ELF-1 (cell line): Measurements from ENCODE around the gene CERKL.
A peak's percentile ranks its signal among the peaks of the same experiment; 100 is the strongest.
"Not testable (repeated sequence)": the region's sequence is repeated elsewhere in the genome, so short reads cannot be mapped to it uniquely, and the experiment has no call there.

Experiments used
- DNase-seq: peaks from one replicate; pipeline ENCODE4 v3.0.0-alpha.2; 2016; ENCODE audit warnings: low read depth, low spot score

CERKL gene

GRCh38 chr2:181656450-181657291 is at the start of gene CERKL:
CERKL (minus strand) TSS chr2:181657105; CDS start chr2:181657006, 99 bp downstream.
- DNase-seq, result peak; percentile 66

- not testable (repeated sequence) for DNase-seq
These were observed 45.6 kb upstream of the CERKL start for GRCh38 chr2:181702519-181702918.

GRCh38 chr2:181698223-181698622 is 41.3 kb upstream of the CERKL start:
- no peak for DNase-seq

- DNase-seq, result no peak
These were observed 40.7 kb upstream of the CERKL start for GRCh38 chr2:181697571-181697970.

- DNase-seq, result no peak
These were observed 40.2 kb upstream of the CERKL start for GRCh38 chr2:181697126-181697525.

GRCh38 chr2:181694271-181694670 is 37.4 kb upstream of the CERKL start:
- no peak for DNase-seq

- no peak for DNase-seq
These were observed 34.0 kb upstream of the CERKL start for GRCh38 chr2:181690860-181691259.

- no peak for DNase-seq
These were observed 29.8 kb upstream of the CERKL start for GRCh38 chr2:181686576-181687185.

- DNase-seq, result peak; percentile 84
These were observed 28.3 kb upstream of the CERKL start for GRCh38 chr2:181685150-181685688.

GRCh38 chr2:181684454-181685149 is 27.7 kb upstream of the CERKL start:
- DNase-seq, result no peak

- DNase-seq, result peak; percentile 72
These were observed 26.9 kb upstream of the CERKL start for GRCh38 chr2:181683518-181684453.

GRCh38 chr2:181682795-181683517 is 26.1 kb upstream of the CERKL start:
- DNase-seq, result no peak

GRCh38 chr2:181682026-181682789 is 25.3 kb upstream of the CERKL start:
- DNase-seq, result no peak

- DNase-seq, result no peak
These were observed 24.3 kb upstream of the CERKL start for GRCh38 chr2:181680937-181681811.

GRCh38 chr2:181680055-181680936 is 23.4 kb upstream of the CERKL start, which contains the start of gene NEUROD1:
NEUROD1 (minus strand) TSS chr2:181680517; CDS start chr2:181678860, 1,657 bp downstream.
- DNase-seq, result peak; percentile 36

- DNase-seq, result no peak
These were observed 22.7 kb upstream of the CERKL start for GRCh38 chr2:181679544-181679979.

GRCh38 chr2:181678861-181679543 is 22.1 kb upstream of the CERKL start:
- no peak for DNase-seq
